SK-N-MC (cell line): Measurements from ENCODE around the gene CYP24A1.

ENCODE experiments used
- EZH2 ChIP-seq: fragments of 200-600 bp; sonication (generic); IDR thresholded peaks from one replicate; pipeline ENCODE4 v1.6.1; 2017; ENCODE audit warnings: antibody characterized with exemption
- FOXP2 ChIP-seq: optimal IDR thresholded peaks from 2 replicates; pipeline ENCODE3; 2011; ENCODE audit warnings: mild to moderate bottlenecking, moderate library complexity; ENCODE audit not compliant: insufficient read depth; ENCODE audit errors: extremely low read length, control extremely low read depth
- POLR2AphosphoS5 ChIP-seq: IDR thresholded peaks from 2 replicates; pipeline ENCODE4 v1.6.1; 2012; ENCODE audit warnings: mild to moderate bottlenecking, low read depth, low read length, borderline replicate concordance

DNA sequence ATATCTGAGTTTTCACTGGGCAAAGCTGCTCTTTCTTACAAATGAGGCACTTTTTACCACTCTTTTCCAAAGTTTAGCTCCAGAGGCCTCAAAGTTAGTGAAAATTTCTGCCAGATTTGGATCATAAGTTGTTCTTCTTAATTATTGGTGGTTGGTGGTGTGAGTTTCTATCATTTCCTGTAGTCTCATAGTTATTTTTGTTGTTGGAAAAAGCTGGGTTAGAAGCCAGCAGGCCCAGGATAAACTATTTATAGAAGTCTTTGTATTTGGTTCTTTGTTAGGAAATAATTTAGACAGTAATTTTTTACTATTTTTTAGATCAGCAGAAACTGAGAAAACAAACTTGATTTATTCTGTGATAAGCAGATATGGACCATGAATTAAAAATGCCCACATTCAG, 44.7 kb upstream of the CYP24A1 start:
- TF ChIP-seq EZH2 (no peak), POLR2AphosphoS5 (no peak), FOXP2 (no peak)
